ENCODE measurements around the gene BSPRY. TPM values are rescaled to one million over a fixed set of nuclear protein-coding genes. Genes with fewer than 3 reads are reported as not detected.

Gene BSPRY
- total and polyA plus RNA-seq, 7 experiments from 2014 or later = 0.13 to 9.6 (median 0.48) TPM; not detected in 2

DNA sequence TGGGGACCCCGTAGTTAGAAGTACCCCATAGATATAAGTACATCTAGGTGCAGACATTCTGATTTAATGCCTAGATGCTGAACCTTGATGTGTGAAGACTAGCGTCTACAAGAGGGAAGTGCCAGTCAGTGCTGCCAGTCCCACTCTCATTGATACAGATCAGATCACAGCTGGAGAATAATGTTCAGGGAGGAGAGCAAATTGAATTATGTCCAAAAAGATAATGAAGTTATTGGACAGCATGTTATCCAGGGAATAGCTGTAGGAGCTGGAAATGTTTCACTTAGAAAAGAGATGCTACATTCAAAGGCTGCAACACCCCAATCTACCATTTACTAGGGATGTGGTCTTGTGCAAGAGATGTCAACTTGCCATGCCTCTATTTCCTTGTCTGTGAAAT is 30.3 kb upstream of the BSPRY start:
- Mint-ChIP-seq H3K4me1 (no peaks in the 10 kb centered on the region), H3K27me3 (no peaks in the 10 kb centered on the region), H3K27ac (no peak overlapping the region), H3K9me3 (no peaks in the 10 kb centered on the region), H3K36me3 (peaks cover 0 to 6% (median 0%) of the 10 kb centered on the region in 5 donors), H3K4me3 (no peak overlapping the region)
- ChIA-PET CTCF (no interaction called here), POLR2A (no interaction called here)
- Histone ChIP-seq H3K27ac (ENCODE audit: low read depth, low read length) (no peak overlapping the region), H3K4me1 (ENCODE audit: control insufficient read depth in 2 of 2, insufficient read depth in 2 of 2, low read length in 2 of 2) (no peaks in the 10 kb centered on the region), H3K4me3 (ENCODE audit: low read length) (no peak overlapping the region), H3K27me3 (ENCODE audit: control insufficient read depth in 2 of 2, insufficient read depth in 2 of 2, low read length in 2 of 2) (no peaks in the 10 kb centered on the region), H3K36me3 (ENCODE audit: control insufficient read depth in 2 of 3, insufficient read depth in 3 of 3, low read length in 3 of 3) (peaks cover 0 to 3% (median 0%) of the 10 kb centered on the region in 3 experiments), H3K9me3 (ENCODE audit: control insufficient read depth in 2 of 3, low read length in 3 of 3) (no peaks in the 10 kb centered on the region)
- intact Hi-C loops (cut with micrococcal nuclease) = no loop called here
- ATAC-seq (no peak), DNase-seq (no peak)

DNA sequence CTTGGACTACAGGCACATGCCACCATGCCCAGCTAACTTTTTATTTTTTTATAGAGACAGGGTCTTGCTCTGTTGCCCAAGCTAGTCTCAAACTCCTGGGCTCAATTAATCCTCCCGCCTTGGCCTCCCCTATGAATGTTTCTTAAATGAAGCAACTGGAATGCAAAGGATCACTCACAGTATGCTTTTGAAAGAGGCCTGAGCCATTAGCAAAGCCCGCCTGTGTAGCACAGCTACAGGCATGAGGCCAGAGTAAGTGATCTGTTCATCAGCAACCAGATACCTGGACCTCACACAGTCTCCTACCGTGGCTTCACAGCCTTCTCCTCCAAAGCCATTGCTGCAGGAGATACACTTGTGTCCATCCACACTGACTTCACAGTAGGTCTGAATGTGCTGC is 29.3 kb upstream of the BSPRY start:
- no peaks in the 10 kb centered on the region for H3K27me3 Mint-ChIP-seq
- Histone ChIP-seq H3K27me3 (ENCODE audit: control insufficient read depth in 2 of 2, insufficient read depth in 2 of 2, low read length in 2 of 2) (no peaks in the 10 kb centered on the region), H3K9me3 (ENCODE audit: control insufficient read depth in 2 of 3, low read length in 3 of 3) (no peaks in the 10 kb centered on the region), H3K36me3 (ENCODE audit: control insufficient read depth in 2 of 3, insufficient read depth in 3 of 3, low read length in 3 of 3) (peaks cover 0 to 3% (median 0%) of the 10 kb centered on the region in 3 experiments), H3K4me3 (ENCODE audit: low read length) (no peak overlapping the region), H3K4me1 (ENCODE audit: control insufficient read depth in 2 of 2, insufficient read depth in 2 of 2, low read length in 2 of 2) (no peaks in the 10 kb centered on the region), H3K27ac (ENCODE audit: low read depth, low read length) (no peak overlapping the region)
- ATAC-seq (no peak), DNase-seq (no peak)
- H3K27ac Mint-ChIP-seq = no peak overlapping the region
- CTCF ChIA-PET = no interaction called here
- H3K36me3 Mint-ChIP-seq = peaks cover 0 to 6% (median 0%) of the 10 kb centered on the region in 5 donors
- no peaks in the 10 kb centered on the region for H3K4me1 Mint-ChIP-seq
- H3K9me3 Mint-ChIP-seq = no peaks in the 10 kb centered on the region
- H3K4me3 Mint-ChIP-seq = no peak overlapping the region
- POLR2A ChIA-PET = no interaction called here
- intact Hi-C loops (cut with micrococcal nuclease) = no loop called here

DNA sequence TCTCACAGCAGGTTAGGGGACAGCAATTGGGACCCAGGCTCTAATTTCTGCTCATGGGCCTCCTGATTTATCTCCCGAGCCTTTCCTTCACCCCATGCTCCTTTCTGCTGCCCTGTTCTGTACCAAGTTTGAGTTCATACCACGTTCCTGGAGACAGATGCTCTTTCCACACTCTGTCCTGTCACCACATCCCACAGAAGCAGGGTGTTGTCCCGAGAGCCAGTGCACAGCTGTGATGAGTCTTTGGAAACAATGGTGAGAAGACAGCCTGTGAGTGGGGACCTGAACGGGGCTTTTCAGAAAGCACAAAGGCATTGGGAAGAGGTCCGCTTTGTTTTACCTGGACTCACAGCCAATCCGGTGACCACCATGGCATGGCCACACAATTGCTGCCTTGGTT is 26.7 kb upstream of the BSPRY start:
- no peaks in the 10 kb centered on the region for H3K4me1 ChIP-seq (ENCODE audit: control insufficient read depth in 2 of 2, insufficient read depth in 2 of 2, low read length in 2 of 2)
- H3K36me3 Mint-ChIP-seq = peaks cover 0 to 6% (median 0%) of the 10 kb centered on the region in 5 donors
- H3K4me1 Mint-ChIP-seq = no peaks in the 10 kb centered on the region
- ATAC-seq (no peak), DNase-seq (no peak)
- no peaks in the 10 kb centered on the region for H3K9me3 Mint-ChIP-seq
- POLR2A ChIA-PET = no interaction called here
- H3K36me3 ChIP-seq (ENCODE audit: control insufficient read depth in 2 of 3, insufficient read depth in 3 of 3, low read length in 3 of 3) = peaks cover 0 to 3% (median 0%) of the 10 kb centered on the region in 3 experiments
- intact Hi-C loops (cut with micrococcal nuclease) = no loop called here
- H3K27me3 ChIP-seq (ENCODE audit: control insufficient read depth in 2 of 2, insufficient read depth in 2 of 2, low read length in 2 of 2) = no peaks in the 10 kb centered on the region
- CTCF ChIA-PET = no interaction called here
- no peak overlapping the region for H3K4me3 Mint-ChIP-seq
- H3K9me3 ChIP-seq (ENCODE audit: control insufficient read depth in 2 of 3, low read length in 3 of 3) = no peaks in the 10 kb centered on the region
- no peak overlapping the region for H3K4me3 ChIP-seq (ENCODE audit: low read length)
- no peak overlapping the region for H3K27ac Mint-ChIP-seq
- H3K27me3 Mint-ChIP-seq = no peaks in the 10 kb centered on the region
- no peak overlapping the region for H3K27ac ChIP-seq (ENCODE audit: low read depth, low read length)

DNA sequence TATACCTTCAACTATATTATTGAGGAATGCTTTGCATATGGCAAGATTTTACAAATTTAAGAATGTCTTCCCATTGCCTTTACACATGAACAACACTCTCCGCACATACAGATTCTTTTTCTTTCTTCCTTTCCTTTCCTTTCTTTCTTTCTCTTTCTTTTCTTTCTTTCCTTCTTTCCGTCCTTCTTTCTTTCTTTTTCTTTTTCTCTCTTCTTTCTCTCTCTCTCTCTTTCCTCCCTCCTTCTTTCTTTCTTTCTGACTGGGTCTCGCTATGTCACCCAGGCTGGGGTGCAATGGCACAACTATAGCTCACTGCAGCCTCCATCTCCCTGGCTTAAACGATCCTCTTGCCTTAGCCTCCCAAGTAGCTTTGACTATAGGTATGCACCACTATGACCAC is 23.1 kb upstream of the BSPRY start:
- Mint-ChIP-seq H3K27me3 (no peaks in the 10 kb centered on the region), H3K4me3 (no peak overlapping the region), H3K27ac (no peak overlapping the region), H3K36me3 (no peaks in the 10 kb centered on the region), H3K9me3 (no peaks in the 10 kb centered on the region), H3K4me1 (no peaks in the 10 kb centered on the region)
- ATAC-seq (no peak), DNase-seq (no peak)
- Histone ChIP-seq H3K27ac (ENCODE audit: low read depth, low read length) (no peak overlapping the region), H3K4me3 (ENCODE audit: low read length) (no peak overlapping the region), H3K36me3 (ENCODE audit: control insufficient read depth in 2 of 3, insufficient read depth in 3 of 3, low read length in 3 of 3) (no peaks in the 10 kb centered on the region), H3K9me3 (ENCODE audit: control insufficient read depth in 2 of 3, low read length in 3 of 3) (no peaks in the 10 kb centered on the region), H3K4me1 (ENCODE audit: control insufficient read depth in 2 of 2, insufficient read depth in 2 of 2, low read length in 2 of 2) (no peaks in the 10 kb centered on the region), H3K27me3 (ENCODE audit: control insufficient read depth in 2 of 2, insufficient read depth in 2 of 2, low read length in 2 of 2) (no peaks in the 10 kb centered on the region)
- CTCF ChIA-PET = no interaction called here
- intact Hi-C loops (cut with micrococcal nuclease) = no loop called here
- POLR2A ChIA-PET = no interaction called here

DNA sequence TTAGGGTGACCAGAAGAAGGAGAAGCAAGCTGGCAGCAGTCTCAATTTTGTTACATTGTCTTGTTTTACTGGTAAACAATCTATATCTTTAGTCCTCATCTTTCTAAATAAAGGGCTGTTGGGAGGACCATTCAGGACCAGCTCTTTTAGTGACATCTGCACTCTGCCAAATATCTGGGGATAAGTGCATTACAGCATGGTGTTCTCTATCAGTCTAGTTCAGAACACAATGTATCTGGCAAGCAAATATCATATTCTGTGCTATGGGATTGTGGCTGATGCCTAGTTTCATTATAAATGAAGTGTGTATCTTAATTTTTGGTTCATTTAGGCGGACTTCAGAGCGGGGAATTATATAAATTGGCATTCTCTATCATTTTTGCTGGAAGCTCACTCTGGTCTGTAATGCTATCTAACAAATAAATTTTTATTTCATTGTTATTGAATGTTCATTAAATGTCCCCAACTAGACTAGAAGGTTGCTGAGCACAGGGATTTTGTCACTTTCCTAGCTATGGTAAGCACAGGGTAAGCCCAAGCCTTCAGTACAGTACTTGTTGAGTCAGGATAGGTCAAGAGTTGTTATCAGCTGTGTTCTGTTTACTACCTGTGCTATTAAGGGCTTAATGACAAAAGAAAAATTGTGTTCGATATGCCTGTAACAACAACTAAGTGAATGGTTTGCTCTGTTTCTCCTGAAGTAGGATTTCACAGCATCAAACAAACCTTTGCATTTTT is 21.1 kb upstream of the BSPRY start:
- CTCF ChIA-PET = no interaction called here
- ATAC-seq = no peak
- H3K4me1 Mint-ChIP-seq = no peaks in the 10 kb centered on the region

DNA sequence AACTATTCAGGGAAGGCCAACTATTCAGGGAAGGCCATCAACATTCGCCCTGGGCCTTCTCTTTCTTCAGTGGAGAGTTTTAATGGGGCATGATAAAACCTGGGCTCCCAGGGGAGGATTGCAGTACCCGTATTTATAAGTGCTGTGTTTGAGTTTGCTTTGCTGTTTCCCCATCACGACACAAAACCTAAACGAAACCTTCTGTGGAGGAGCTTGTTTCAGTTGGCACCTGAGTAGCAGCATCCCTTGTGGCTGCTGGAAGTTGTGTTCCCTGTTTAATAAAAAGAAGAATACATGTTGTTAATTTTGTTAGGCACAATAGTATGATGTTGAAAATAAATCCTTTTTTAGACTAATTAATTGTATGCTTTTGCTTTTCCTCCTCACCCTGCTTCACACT is 17.6 kb upstream of the BSPRY start:
- H3K9me3 ChIP-seq (ENCODE audit: control insufficient read depth in 2 of 3, low read length in 3 of 3) = no peaks in the 10 kb centered on the region
- Mint-ChIP-seq H3K4me1 (peaks cover 0 to 11% (median 0%) of the 10 kb centered on the region in 7 donors), H3K9me3 (no peaks in the 10 kb centered on the region), H3K27ac (no peak overlapping the region), H3K36me3 (no peaks in the 10 kb centered on the region), H3K27me3 (no peaks in the 10 kb centered on the region), H3K4me3 (no peak overlapping the region)
- intact Hi-C loops (cut with micrococcal nuclease) = no loop called here
- H3K4me3 ChIP-seq (ENCODE audit: low read length) = no peak overlapping the region
- DNase-seq = no peak
- POLR2A ChIA-PET = no interaction called here
- H3K36me3 ChIP-seq (ENCODE audit: control insufficient read depth in 2 of 3, insufficient read depth in 3 of 3, low read length in 3 of 3) = no peaks in the 10 kb centered on the region
- no peaks in the 10 kb centered on the region for H3K27me3 ChIP-seq (ENCODE audit: control insufficient read depth in 2 of 2, insufficient read depth in 2 of 2, low read length in 2 of 2)
- ATAC-seq = no peak
- H3K4me1 ChIP-seq (ENCODE audit: control insufficient read depth in 2 of 2, insufficient read depth in 2 of 2, low read length in 2 of 2) = no peaks in the 10 kb centered on the region
- H3K27ac ChIP-seq (ENCODE audit: low read depth, low read length) = no peak overlapping the region
- CTCF ChIA-PET = no interaction called here

More for the DNA sequence above, 21.1 kb upstream of the BSPRY start:
- H3K9me3 ChIP-seq (ENCODE audit: control insufficient read depth in 2 of 3, low read length in 3 of 3) = no peaks in the 10 kb centered on the region
- no peaks in the 10 kb centered on the region for H3K36me3 Mint-ChIP-seq
- H3K4me1 ChIP-seq (ENCODE audit: control insufficient read depth in 2 of 2, insufficient read depth in 2 of 2, low read length in 2 of 2) = no peaks in the 10 kb centered on the region
- POLR2A ChIA-PET = interaction anchor here (0.8 kb wide), 1 partner anchor 12 kb away, joined by 3 read pairs; the partner anchor contains the start of gene WDR31
- H3K36me3 ChIP-seq (ENCODE audit: control insufficient read depth in 2 of 3, insufficient read depth in 3 of 3, low read length in 3 of 3) = no peaks in the 10 kb centered on the region
- no peaks in the 10 kb centered on the region for H3K27me3 Mint-ChIP-seq
- H3K4me3 Mint-ChIP-seq = no peak overlapping the region
- H3K27me3 ChIP-seq (ENCODE audit: control insufficient read depth in 2 of 2, insufficient read depth in 2 of 2, low read length in 2 of 2) = no peaks in the 10 kb centered on the region
- intact Hi-C loops (cut with micrococcal nuclease) = no loop called here
- DNase-seq = no peak
- no peak overlapping the region for H3K27ac ChIP-seq (ENCODE audit: low read depth, low read length)
- H3K9me3 Mint-ChIP-seq = no peaks in the 10 kb centered on the region
- no peak overlapping the region for H3K4me3 ChIP-seq (ENCODE audit: low read length)
- H3K27ac Mint-ChIP-seq = no peak overlapping the region

DNA sequence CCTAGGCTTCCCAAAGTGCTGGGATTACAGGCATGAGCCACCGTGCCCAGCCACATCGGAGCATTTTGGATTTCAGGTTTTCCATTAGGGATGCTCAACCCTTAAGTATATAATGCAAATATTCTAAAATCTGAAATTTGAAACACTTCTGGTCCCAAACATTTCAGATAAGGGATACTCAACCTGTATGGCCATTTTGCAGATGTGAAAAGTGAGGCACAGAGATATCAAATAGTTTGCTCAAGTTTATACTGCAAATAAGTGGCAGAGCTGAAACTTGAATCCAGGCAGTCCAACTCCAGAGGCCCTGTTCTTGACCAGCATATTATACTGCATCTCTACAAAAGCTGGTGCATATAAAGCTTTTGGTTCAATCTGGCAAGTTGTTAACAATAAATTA is 11.6 kb upstream of the BSPRY start:
- Mint-ChIP-seq H3K27me3 (peaks cover 0 to 7% (median 0%) of the 10 kb centered on the region in 5 donors), H3K4me1 (peaks cover 11 to 42% (median 28%) of the 10 kb centered on the region in 7 donors), H3K36me3 (peaks cover 0 to 2% (median 0%) of the 10 kb centered on the region in 5 donors), H3K9me3 (no peaks in the 10 kb centered on the region), H3K4me3 (no peak overlapping the region), H3K27ac (no peak overlapping the region)
- no peak overlapping the region for H3K27ac ChIP-seq (ENCODE audit: low read depth, low read length)
- ChIA-PET CTCF (interaction anchor here (0.6 kb wide), 1 partner anchor 42 kb away, joined by 3 read pairs; no protein-coding TSS in a partner anchor), POLR2A (interaction anchor here (1.5 kb wide), 1 partner anchor 73 kb away, joined by 3 read pairs; the partner anchor contains the start of genes C9orf43 and POLE3)
- intact Hi-C loops (cut with micrococcal nuclease) = no loop called here
- no peak for ATAC-seq
- no peak for DNase-seq
- H3K4me1 ChIP-seq (ENCODE audit: control insufficient read depth in 2 of 2, insufficient read depth in 2 of 2, low read length in 2 of 2) = peaks cover 4 to 20% of the 10 kb centered on the region in 2 donors
- H3K27me3 ChIP-seq (ENCODE audit: control insufficient read depth in 2 of 2, insufficient read depth in 2 of 2, low read length in 2 of 2) = no peaks in the 10 kb centered on the region
- H3K4me3 ChIP-seq (ENCODE audit: low read length) = no peak overlapping the region
- no peaks in the 10 kb centered on the region for H3K9me3 ChIP-seq (ENCODE audit: control insufficient read depth in 2 of 3, low read length in 3 of 3)
- H3K36me3 ChIP-seq (ENCODE audit: control insufficient read depth in 2 of 3, insufficient read depth in 3 of 3, low read length in 3 of 3) = peaks cover 0 to 4% (median 0%) of the 10 kb centered on the region in 3 experiments

Data from naive thymus-derived CD4-positive, alpha-beta T cell (primary cell).